IMR-90 (cell line): Measurements from ENCODE around the gene DSTYK. TPM values are rescaled to one million over a fixed set of nuclear protein-coding genes. Genes with fewer than 3 reads are reported as not detected.

Experiments used
- ATAC-seq: fragments of 200-7000 bp; cut with Tn5 transposase; 2 replicates; pipeline ENCODE4 v1.9.1; 2020; ENCODE audit warnings: low read depth, mild to moderate bottlenecking, moderate library complexity
- BruUV-seq: library from RNA; stranded (reverse); fragments of 400-500 nt; replicated peaks from 2 replicates; lab custom pipeline; 2021; lab: Mats Ljungman, UMichigan
- CTCF ChIA-PET: fragments of 300-600 bp; formaldehyde crosslinking; extraction: SDS; loops from one replicate; lab custom pipeline; 2021; ENCODE audit warnings: antibody characterized with exemption; lab: Yijun Ruan, JAX
- POLR2A ChIA-PET: fragments of 300-600 bp; sonication (Branson Sonifier 250); formaldehyde crosslinking; loops from one replicate; lab custom pipeline; 2022; ENCODE audit warnings: antibody characterized with exemption; ENCODE audit not compliant: unreplicated experiment; lab: Charles Lee
- DNase-seq: peaks from one replicate; pipeline ENCODE4 v3.0.0; 2013
- H2AFZ ChIP-seq: replicated peaks from 2 replicates; pipeline ENCODE3; 2013; ENCODE audit warnings: low read length, mild to moderate bottlenecking; ENCODE audit not compliant: poor library complexity
- H2AK5ac ChIP-seq: 2 replicates; pipeline ENCODE4 v1.6.1; 2013; ENCODE audit warnings: low read depth, low read length, inconsistent platforms
- H2AK9ac ChIP-seq: replicated peaks from 2 replicates; pipeline ENCODE3; 2013; ENCODE audit warnings: mild to moderate bottlenecking, low read depth, low read length, moderate library complexity; ENCODE audit not compliant: poor library complexity
- H2BK120ac ChIP-seq: 2 replicates; pipeline ENCODE4 v1.6.1; 2013; ENCODE audit warnings: low read depth, low read length, inconsistent platforms
- H2BK15ac ChIP-seq: 3 replicates; pipeline ENCODE4 v1.6.1; 2013; ENCODE audit warnings: low read depth, low read length, inconsistent platforms
- H2BK20ac ChIP-seq: 2 replicates; pipeline ENCODE4 v1.6.1; 2013; ENCODE audit warnings: low read depth, mild to moderate bottlenecking, inconsistent platforms, low read length, moderate library complexity
- H2BK5ac ChIP-seq: 2 replicates; pipeline ENCODE4 v1.6.1; 2013; ENCODE audit warnings: mild to moderate bottlenecking, low read depth, low read length, inconsistent platforms; ENCODE audit not compliant: poor library complexity, severe bottlenecking
- H3K14ac ChIP-seq: replicated peaks from 2 replicates; pipeline ENCODE4 v1.6.1; 2013; ENCODE audit warnings: low read depth, low read length, inconsistent platforms
- H3K18ac ChIP-seq: 2 replicates; pipeline ENCODE4 v1.6.1; 2013; ENCODE audit warnings: low read depth, low read length, control low read depth
- H3K23ac ChIP-seq: 2 replicates; pipeline ENCODE4 v1.6.1; 2013; ENCODE audit warnings: low read depth, low read length, inconsistent platforms
- H3K27ac ChIP-seq: 2 replicates; pipeline ENCODE4 v1.5.1; 2013; ENCODE audit warnings: mild to moderate bottlenecking, control low read depth, low read length; ENCODE audit not compliant: insufficient read depth
- H3K27me3 ChIP-seq: 2 replicates; pipeline ENCODE4 v1.6.1; 2013; ENCODE audit warnings: low read length; ENCODE audit not compliant: control insufficient read depth, insufficient read depth
- H3K36me3 ChIP-seq: 2 replicates; pipeline ENCODE4 v1.6.1; 2013; ENCODE audit warnings: low read length, mixed read lengths; ENCODE audit not compliant: control insufficient read depth, insufficient read depth
- H3K4ac ChIP-seq: 2 replicates; pipeline ENCODE4 v1.6.1; 2013; ENCODE audit warnings: low read depth, low read length, inconsistent platforms
- H3K4me1 ChIP-seq: 2 replicates; pipeline ENCODE4 v1.6.1; 2013; ENCODE audit warnings: low read length, mixed read lengths; ENCODE audit not compliant: control insufficient read depth, insufficient read depth
- H3K4me2 ChIP-seq: 2 replicates; pipeline ENCODE4 v1.6.1; 2013; ENCODE audit warnings: low read depth, mild to moderate bottlenecking, control low read depth, low read length, moderate library complexity
- H3K4me3 ChIP-seq: 2 replicates; pipeline ENCODE4 v1.5.1; 2013; ENCODE audit warnings: low read depth, mild to moderate bottlenecking, control low read depth, low read length, moderate library complexity; ENCODE audit not compliant: insufficient read depth
- H3K56ac ChIP-seq: 2 replicates; pipeline ENCODE4 v1.6.1; 2013; ENCODE audit warnings: low read length, inconsistent platforms; ENCODE audit not compliant: insufficient read depth; ENCODE audit errors: extremely low read depth
- H3K79me1 ChIP-seq, 2 experiments: 2 replicates each; pipeline ENCODE4 v1.6.1; 2013; ENCODE audit warnings: low read length in 2 of 2, inconsistent platforms in 1 of 2, low read depth in 1 of 2
- H3K9ac ChIP-seq: 2 replicates; pipeline ENCODE4 v1.6.1; 2013; ENCODE audit warnings: low read depth, low read length, control low read depth
- H3K9me1 ChIP-seq: 2 replicates; pipeline ENCODE4 v1.6.1; 2013; ENCODE audit warnings: low read length, inconsistent platforms; ENCODE audit not compliant: insufficient read depth
- H3K9me3 ChIP-seq: 2 replicates; pipeline ENCODE4 v1.6.1; 2013; ENCODE audit warnings: low read length; ENCODE audit not compliant: control insufficient read depth, insufficient read depth
- H4K20me1 ChIP-seq: 2 replicates; pipeline ENCODE4 v1.6.1; 2013; ENCODE audit warnings: low read length, inconsistent platforms; ENCODE audit not compliant: insufficient read depth
- H4K5ac ChIP-seq: 2 replicates; pipeline ENCODE4 v1.6.1; 2013; ENCODE audit warnings: mild to moderate bottlenecking, low read depth, low read length, control low read depth
- H4K8ac ChIP-seq, 2 experiments: 2 replicates each; pipeline ENCODE4 v1.6.1; 2013; ENCODE audit warnings: low read depth in 2 of 2, low read length in 2 of 2, control low read depth in 1 of 2, inconsistent platforms in 1 of 2
- H4K91ac ChIP-seq: 2 replicates; pipeline ENCODE4 v1.6.1; 2013; ENCODE audit warnings: low read depth, low read length, inconsistent platforms; ENCODE audit not compliant: insufficient read depth
- BHLHE40 ChIP-seq: fragments of 150-350 bp; IDR thresholded peaks from 2 replicates; pipeline ENCODE4 v1.6.1; 2016; ENCODE audit warnings: mild to moderate bottlenecking, low read depth, low read length
- CEBPB ChIP-seq: IDR thresholded peaks from 2 replicates; pipeline ENCODE4 v1.6.1; 2012; ENCODE audit warnings: low read depth, low read length, improper control_type of control experiment
- CHD1 ChIP-seq: IDR thresholded peaks from 2 replicates; pipeline ENCODE4 v1.6.1; 2012; ENCODE audit warnings: low read depth, low read length, improper control_type of control experiment
- CTCF ChIP-seq: conservative IDR thresholded peaks from 2 replicates; pipeline ENCODE4 v1.5.1; 2012; ENCODE audit warnings: mild to moderate bottlenecking, low read depth, low read length, improper control_type of control experiment
- FOS ChIP-seq: fragments of 150-350 bp; IDR thresholded peaks from 2 replicates; pipeline ENCODE4 v1.6.1; 2016; ENCODE audit warnings: low read depth, low read length
- MAFK ChIP-seq: IDR thresholded peaks from 2 replicates; pipeline ENCODE4 v1.6.1; 2012; ENCODE audit warnings: low read depth, low read length, improper control_type of control experiment
- MAZ ChIP-seq: IDR thresholded peaks from 2 replicates; pipeline ENCODE4 v1.6.1; 2012; ENCODE audit warnings: low read depth, mild to moderate bottlenecking, low read length, improper control_type of control experiment, moderate library complexity, borderline replicate concordance
- MXI1 ChIP-seq: IDR thresholded peaks from 2 replicates; pipeline ENCODE4 v1.6.1; 2012; ENCODE audit warnings: low read depth, mild to moderate bottlenecking, low read length, moderate library complexity, borderline replicate concordance
- NFE2L2 ChIP-seq: fragments of 150-350 bp; IDR thresholded peaks from 2 replicates; pipeline ENCODE4 v1.6.1; 2016; ENCODE audit warnings: low read depth, mild to moderate bottlenecking, low read length
- POLR2A ChIP-seq: IDR thresholded peaks from 2 replicates; pipeline ENCODE4 v1.6.1; 2012; ENCODE audit warnings: mild to moderate bottlenecking, low read depth, low read length
- RAD21 ChIP-seq: IDR thresholded peaks from 2 replicates; pipeline ENCODE4 v1.6.1; 2012; ENCODE audit warnings: low read length, improper control_type of control experiment
- RCOR1 ChIP-seq: IDR thresholded peaks from 2 replicates; pipeline ENCODE4 v1.6.1; 2012; ENCODE audit warnings: mild to moderate bottlenecking, low read length, improper control_type of control experiment; ENCODE audit not compliant: insufficient replicate concordance
- RFX5 ChIP-seq: IDR thresholded peaks from 2 replicates; pipeline ENCODE4 v1.8.0; 2012; ENCODE audit warnings: low read depth, mild to moderate bottlenecking, low read length, moderate library complexity
- SMC3 ChIP-seq: fragments of 150-350 bp; IDR thresholded peaks from 2 replicates; pipeline ENCODE4 v1.6.1; 2016; ENCODE audit warnings: low read depth, mild to moderate bottlenecking, antibody characterized with exemption, low read length, moderate library complexity
- USF2 ChIP-seq: fragments of 150-350 bp; IDR thresholded peaks from 2 replicates; pipeline ENCODE4 v1.6.1; 2017; ENCODE audit warnings: mild to moderate bottlenecking, antibody characterized with exemption, low read length, low read depth
- WGBS, 2 experiments: methylation state at CpG; one replicate each; pipeline versions ENCODE4 v1.1.5 to v1.1.7; 2013; ENCODE audit warnings: missing lambda C conversion rate in 2 of 2; ENCODE audit not compliant: insufficient read length in 1 of 2; ENCODE audit errors: extremely low coverage in 2 of 2; 5-methylcytosine and 5-hydroxymethylcytosine counted together
- dilution Hi-C: fragments of 300-500 bp; cut with HindIII; formaldehyde crosslinking; loops from one replicate; pipeline ENCODE4 v1.14.3; 2018; ENCODE audit warnings: low sequenced_read_pairs; ENCODE audit not compliant: unreplicated experiment
- in situ Hi-C: fragments of 300-500 bp; cut with MboI; formaldehyde crosslinking; loops from 3 replicates; pipeline ENCODE4 v1.14.3; 2019; ENCODE audit warnings: low sequenced_read_pairs, inconsistent platforms, mixed read lengths
- intact Hi-C: fragments of 100-400 bp; cut with micrococcal nuclease; formaldehyde crosslinking; loops from 2 replicates; pipeline ENCODE4 v1.10.0; 2022
- polyA plus RNA-seq, 3 experiments: library from polyadenylated mRNA; depleted of rRNA; stranded (reverse); fragments of >200 nt; gene quantifications; 2 replicates each; pipeline ENCODE4 v1.2.3, GENCODE V29; 2012; ENCODE audit warnings: low replicate concordance in 1 of 3
- total RNA-seq: library from RNA; depleted of rRNA; stranded (reverse); fragments of >200 nt; gene quantifications from 2 replicates; pipeline ENCODE4 v1.2.3, GENCODE V29; 2012

Gene DSTYK
- total and polyA plus RNA-seq, 2 of the 4 experiments (the other 2 are of a cell fraction), result 8.0 to 18.3 TPM

GRCh38 chr1:205147191-205147835, 64.2 kb downstream of the DSTYK start:
- no TSS peak for BruUV-seq
- H2AK9ac ChIP-seq, result peak overlapping the region; percentile 73
- H3K36me3 ChIP-seq, result peaks cover 9% of the 10 kb centered on the region
- H2AFZ ChIP-seq, result peak overlapping the region; percentile 55
- peak overlapping the region; percentile 25; the same call in 1 of the 2 replicates for H2BK120ac ChIP-seq
- H3K4me2 ChIP-seq, result no peak overlapping the region; the same call in 1 of the 2 replicates
- peak overlapping the region; percentile 0; the same call in 1 of the 2 replicates for H3K4ac ChIP-seq
- H3K9me1 ChIP-seq, result peaks cover 20% of the 10 kb centered on the region; the same call in 1 of the 2 replicates
- H4K5ac ChIP-seq, result 0 out of 2 replicates have a peak overlapping the region, but pooled peaks have one; percentile 1
- ATAC-seq (peak; percentile 49), DNase-seq (peak; percentile 90)
- intact Hi-C loops (no loop called here), dilution Hi-C loops (no loop called here), in situ Hi-C loops (no loop called here)
- no peaks in the 10 kb centered on the region for H4K20me1 ChIP-seq
- peak overlapping the region; percentile 50 for H2BK5ac ChIP-seq
- ChIA-PET CTCF (interaction anchor here (1.5 kb wide), 1 partner anchor 86 kb away, joined by 4 read pairs; no protein-coding TSS in a partner anchor), POLR2A (no interaction called here)
- H2BK20ac ChIP-seq, result 0 out of 2 replicates have a peak overlapping the region, but pooled peaks have one; percentile 11
- 50% methylated on average over 2 of the region's 6 CpGs; no CpG with 5 or more reads in 1 of the 2 experiments for WGBS, 2 experiments
- H3K56ac ChIP-seq, result no peak overlapping the region
- peak overlapping the region; percentile 37 for H3K14ac ChIP-seq
- H2AK5ac ChIP-seq, result peak overlapping the region; percentile 69; the same call in 1 of the 2 replicates
- H2BK15ac ChIP-seq, result peak overlapping the region; percentile 21; the same call in 1 of the 3 replicates
- peak overlapping the region in 1 of 2 experiments; percentile 30; a peak in 2 of 4 replicates for H4K8ac ChIP-seq
- no peaks in the 10 kb centered on the region for H3K27me3 ChIP-seq
- H3K18ac ChIP-seq, result no peak overlapping the region
- H3K9me3 ChIP-seq, result no peaks in the 10 kb centered on the region
- H3K27ac ChIP-seq, result no peak overlapping the region; the same call in 1 of the 2 replicates
- H3K79me1 ChIP-seq, result peaks cover 2 to 12% of the 10 kb centered on the region in 2 experiments; a peak in 3 of 4 replicates
- no peak overlapping the region for H3K4me3 ChIP-seq
- H3K9ac ChIP-seq, result no peak overlapping the region
- peak overlapping the region; percentile 19; the same call in 1 of the 2 replicates for H4K91ac ChIP-seq
- peaks cover 19% of the 10 kb centered on the region for H3K4me1 ChIP-seq
- H3K23ac ChIP-seq, result peak overlapping the region; percentile 13; the same call in 1 of the 2 replicates
- no peak for TF ChIP-seq MXI1
- TF ChIP-seq SMC3, result no peak
- no peak for TF ChIP-seq POLR2A
- peak; percentile 90 for TF ChIP-seq NFE2L2
- no peak for TF ChIP-seq CTCF
- TF ChIP-seq BHLHE40, result no peak
- peak; percentile 45; the same call in 1 of the 2 replicates for TF ChIP-seq MAFK
- no peak for TF ChIP-seq CHD1
- TF ChIP-seq MAZ, result no peak
- no peak for TF ChIP-seq RFX5
- TF ChIP-seq FOS, result peak; percentile 8; the same call in 1 of the 2 replicates
- TF ChIP-seq CEBPB, result no peak
- no peak for TF ChIP-seq USF2
- no peak for TF ChIP-seq RCOR1
- no peak for TF ChIP-seq RAD21
